ENCODE data around the gene NEK6. TPM values are rescaled to one million over a fixed set of nuclear protein-coding genes. Genes with fewer than 3 reads are reported as not detected.

The NEK6 gene
- total and polyA plus RNA-seq, 9 of the 15 experiments (the other 6 are each of a cell fraction or from before 2014, with no cell fraction given), result 3.1 to 19.0 (median 8.4) TPM

DNA sequence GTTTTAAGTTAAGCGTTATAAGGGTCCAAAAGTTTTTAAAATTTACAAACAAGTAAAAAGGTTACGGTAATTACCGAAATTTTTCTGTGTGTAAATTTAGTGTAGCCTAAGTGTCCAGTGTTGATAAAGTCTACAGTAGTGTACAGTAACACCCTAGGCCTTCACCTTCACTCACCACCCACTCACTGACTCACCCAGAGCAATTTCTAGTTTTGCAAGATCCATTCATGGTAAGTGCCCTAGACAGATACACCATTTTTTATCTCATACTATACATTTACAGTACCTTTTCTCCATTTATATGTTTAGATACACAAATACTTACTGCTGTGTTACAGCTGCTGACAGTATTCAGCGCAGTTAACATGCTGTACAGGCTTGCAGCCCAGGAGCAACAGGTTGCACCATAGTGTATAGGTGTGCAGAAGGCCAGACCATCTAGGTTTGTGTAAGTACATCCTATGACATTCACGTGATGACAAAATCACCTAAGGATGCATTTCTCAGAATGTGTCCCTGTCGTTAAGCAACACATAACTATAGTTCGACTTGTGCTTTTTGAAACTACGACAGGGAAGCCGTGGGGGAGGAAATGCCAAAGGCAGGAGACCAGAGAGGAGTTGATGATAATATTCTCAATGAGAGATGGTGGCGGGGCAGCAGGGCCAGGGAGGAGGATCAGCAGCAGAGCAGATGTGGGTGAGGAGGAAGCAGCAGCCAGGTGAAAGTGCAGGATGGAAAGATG, 108.9 kb downstream of the NEK6 start (continued):
- TF ChIP-seq NEUROD1 (IDR thresholded peaks at IDR 0.05; ENCODE audit: borderline replicate concordance, low read depth, low read length, partially characterized antibody) (no peak), TCF3 (CRISPR knock-in tag; IDR thresholded peaks at IDR 0.05) (peak; percentile 27; the same call in 1 of the 2 replicates), RFX5 (IDR thresholded peaks at IDR 0.05; ENCODE audit: low read depth, low read length) (no peak), RREB1 (CRISPR knock-in tag; IDR thresholded peaks at IDR 0.05) (no peak), HIVEP1 (CRISPR knock-in tag; IDR thresholded peaks at IDR 0.05) (no peak), MAFG (tag; conservative IDR thresholded peaks at IDR 0.05) (no peak), FOSL1 (tag; conservative IDR thresholded peaks at IDR 0.05) (peak; percentile 55), SRF (CRISPR knock-in tag; IDR thresholded peaks at IDR 0.05) (no peak), ATF3 (IDR thresholded peaks at IDR 0.05) (0 out of 2 replicates have a peak, but pooled peaks have one; percentile 10), ATF3 (CRISPR knock-in tag; conservative IDR thresholded peaks at IDR 0.05) (no peak), RBBP5 (IDR thresholded peaks at IDR 0.05; ENCODE audit: borderline replicate concordance, insufficient read depth, low read length, poor library complexity, severe bottlenecking) (no peak)
- TF ChIP-seq, protein P1, sequence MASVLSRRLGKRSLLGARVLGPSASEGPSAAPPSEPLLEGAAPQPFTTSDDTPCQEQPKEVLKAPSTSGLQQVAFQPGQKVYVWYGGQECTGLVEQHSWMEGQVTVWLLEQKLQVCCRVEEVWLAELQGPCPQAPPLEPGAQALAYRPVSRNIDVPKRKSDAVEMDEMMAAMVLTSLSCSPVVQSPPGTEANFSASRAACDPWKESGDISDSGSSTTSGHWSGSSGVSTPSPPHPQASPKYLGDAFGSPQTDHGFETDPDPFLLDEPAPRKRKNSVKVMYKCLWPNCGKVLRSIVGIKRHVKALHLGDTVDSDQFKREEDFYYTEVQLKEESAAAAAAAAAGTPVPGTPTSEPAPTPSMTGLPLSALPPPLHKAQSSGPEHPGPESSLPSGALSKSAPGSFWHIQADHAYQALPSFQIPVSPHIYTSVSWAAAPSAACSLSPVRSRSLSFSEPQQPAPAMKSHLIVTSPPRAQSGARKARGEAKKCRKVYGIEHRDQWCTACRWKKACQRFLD (CRISPR knock-in tag; IDR thresholded peaks at IDR 0.05), result no peak

Data from K562 (cell line).